Kidney (tissue), 14 donors: Measurements from ENCODE around the gene MTG1. TPM values are rescaled to one million over a fixed set of nuclear protein-coding genes. Genes with fewer than 3 reads are reported as not detected.

Experiments
- DNase-seq, 5 donors: peaks; one replicate each; pipeline ENCODE4 v3.0.0-alpha.2; 2013 to 2020
- FAIRE-seq: peaks from 2 replicates; lab custom pipeline; 2012; peaks lifted over from hg19 to GRCh38; lab: Jason Lieb, UNC
- H3K27ac ChIP-seq, 2 donors: one replicate each; pipeline ENCODE4 v1.7.0; 2013; ENCODE audit warnings: low read depth in 2 of 2, low read length in 2 of 2, inconsistent platforms in 1 of 2
- H3K27me3 ChIP-seq: one replicate; pipeline ENCODE4 v1.7.1; 2013; ENCODE audit warnings: low read length, inconsistent platforms; ENCODE audit not compliant: control insufficient read depth, insufficient read depth
- H3K36me3 ChIP-seq, 3 donors: one replicate each; pipeline versions ENCODE4 v1.7.0 to v1.7.1; 2013; ENCODE audit warnings: low read length in 3 of 3, control low read depth in 1 of 3, inconsistent platforms in 1 of 3; ENCODE audit not compliant: insufficient read depth in 3 of 3, control insufficient read depth in 2 of 3
- H3K4me1 ChIP-seq, 3 donors: one replicate each; pipeline versions ENCODE4 v1.7.0 to v1.7.1; 2013; ENCODE audit warnings: low read length in 3 of 3, inconsistent platforms in 1 of 3, low read depth in 1 of 3; ENCODE audit not compliant: control insufficient read depth in 2 of 3, insufficient read depth in 2 of 3
- H3K4me3 ChIP-seq, 3 donors: one replicate each; pipeline versions ENCODE4 v1.7.0 to v1.8.1; 2013; ENCODE audit warnings: low read length in 3 of 3, control low read depth in 1 of 3, inconsistent platforms in 1 of 3
- H3K9ac ChIP-seq, 3 donors: one replicate each; pipeline versions ENCODE4 v1.7.0 to v1.7.1; 2013; ENCODE audit warnings: low read length in 3 of 3, control low read depth in 1 of 3, inconsistent platforms in 1 of 3
- H3K9me3 ChIP-seq, 3 donors: one replicate each; pipeline versions ENCODE4 v1.7.0 to v1.7.1; 2013; ENCODE audit warnings: low read length in 3 of 3, control low read depth in 1 of 3, inconsistent platforms in 1 of 3; ENCODE audit not compliant: control insufficient read depth in 2 of 3, insufficient read depth in 1 of 3
- intact Hi-C: fragments of 100-400 bp; cut with DNase I; formaldehyde crosslinking; loops from one replicate; pipeline ENCODE4 v1.11.1; 2022
- polyA plus RNA-seq: library from polyadenylated mRNA; stranded (reverse); fragments of 350-450 nt; fragmentation: Illumina TruSeq; extraction: RNeasy Lipid Tissue Mini Kit (QIAGEN cat#74804); gene quantifications from one replicate; pipeline ENCODE4 v1.2.3, GENCODE V29; 2014; ENCODE audit warnings: low read depth, low replicate concordance; ENCODE audit not compliant: insufficient read depth
- total RNA-seq: library from RNA; stranded (reverse); fragmentation: NEBNext Ultra II Directional; extraction: Animal tissue kit (Norgen Biotek cat#: 25700); gene quantifications from one replicate; pipeline ENCODE4 v1.2.1, GENCODE V29; 2021
- TF ChIP-seq, protein P1 (sequence below): IDR thresholded peaks from 3 replicates; pipeline ENCODE4 v1.5.1; 2012; ENCODE audit warnings: mild to moderate bottlenecking, moderate library complexity, borderline replicate concordance; ENCODE audit not compliant: insufficient read depth; ENCODE audit errors: extremely low read depth
- donor health status: control.
- donor health status: control.
- donor health status: control.
- donor health status: control.
- donor health status: control.
- donor health status: DM: yes; HTN: yes; CAD: no.
- donor health status: Normal renal cell carcinoma (clear cell type).

MTG1 gene
- total and polyA plus RNA-seq, 2 donors from 2014 or later: 51.1 to 68.5 TPM

- FAIRE-seq (no peak), DNase-seq (no peak)
- no peaks in the 10 kb centered on the region for H3K9me3 ChIP-seq
- H3K27me3 ChIP-seq: no peaks in the 10 kb centered on the region
- TF ChIP-seq, protein P1, sequence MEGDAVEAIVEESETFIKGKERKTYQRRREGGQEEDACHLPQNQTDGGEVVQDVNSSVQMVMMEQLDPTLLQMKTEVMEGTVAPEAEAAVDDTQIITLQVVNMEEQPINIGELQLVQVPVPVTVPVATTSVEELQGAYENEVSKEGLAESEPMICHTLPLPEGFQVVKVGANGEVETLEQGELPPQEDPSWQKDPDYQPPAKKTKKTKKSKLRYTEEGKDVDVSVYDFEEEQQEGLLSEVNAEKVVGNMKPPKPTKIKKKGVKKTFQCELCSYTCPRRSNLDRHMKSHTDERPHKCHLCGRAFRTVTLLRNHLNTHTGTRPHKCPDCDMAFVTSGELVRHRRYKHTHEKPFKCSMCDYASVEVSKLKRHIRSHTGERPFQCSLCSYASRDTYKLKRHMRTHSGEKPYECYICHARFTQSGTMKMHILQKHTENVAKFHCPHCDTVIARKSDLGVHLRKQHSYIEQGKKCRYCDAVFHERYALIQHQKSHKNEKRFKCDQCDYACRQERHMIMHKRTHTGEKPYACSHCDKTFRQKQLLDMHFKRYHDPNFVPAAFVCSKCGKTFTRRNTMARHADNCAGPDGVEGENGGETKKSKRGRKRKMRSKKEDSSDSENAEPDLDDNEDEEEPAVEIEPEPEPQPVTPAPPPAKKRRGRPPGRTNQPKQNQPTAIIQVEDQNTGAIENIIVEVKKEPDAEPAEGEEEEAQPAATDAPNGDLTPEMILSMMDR: no peak
- no peak overlapping the region for H3K9ac ChIP-seq
- H3K4me1 ChIP-seq: peaks cover 0 to 5% (median 0%) of the 10 kb centered on the region in 3 donors
- no peak overlapping the region for H3K27ac ChIP-seq
- H3K4me3 ChIP-seq: no peak overlapping the region
- peaks cover 5 to 58% (median 26%) of the 10 kb centered on the region in 3 donors for H3K36me3 ChIP-seq
- intact Hi-C loops: no loop called here
Observed at GRCh38 chr10:133368153-133368552, 25.8 kb upstream of the MTG1 start.

- Histone ChIP-seq H3K36me3 (peaks cover 5 to 44% (median 21%) of the 10 kb centered on the region in 3 donors), H3K9ac (no peak overlapping the region), H3K27me3 (no peaks in the 10 kb centered on the region), H3K27ac (no peak overlapping the region), H3K4me1 (peaks cover 0 to 5% (median 0%) of the 10 kb centered on the region in 3 donors), H3K9me3 (no peaks in the 10 kb centered on the region), H3K4me3 (no peak overlapping the region)
- TF ChIP-seq, protein P1: no peak
- intact Hi-C loops: no loop called here
- FAIRE-seq (no peak), DNase-seq (peak in 2 of 5 donors; percentile 35 to 72)
Observed at GRCh38 chr10:133370030-133370786, 23.7 kb upstream of the MTG1 start.

- Histone ChIP-seq H3K4me3 (peak overlapping the region in 2 of 3 donors; percentile 19 to 51), H3K36me3 (peaks cover 2 to 26% (median 14%) of the 10 kb centered on the region in 3 donors), H3K9me3 (no peaks in the 10 kb centered on the region), H3K4me1 (peaks cover 0 to 5% (median 0%) of the 10 kb centered on the region in 3 donors), H3K27ac (peak overlapping the region in 1 of 2 donors; percentile 43), H3K27me3 (no peaks in the 10 kb centered on the region), H3K9ac (no peak overlapping the region)
- DNase-seq (peak in 2 of 5 donors; percentile 84 to 86), FAIRE-seq (no peak)
- intact Hi-C loops: no loop called here
- TF ChIP-seq, protein P1: no peak
Observed at GRCh38 chr10:133372507-133372906, 21.4 kb upstream of the MTG1 start.
